NT2/D1 (cell line): ENCODE results near the gene STAU1.

Experiments used
- YY1 ChIP-seq: IDR thresholded peaks from 2 replicates; pipeline ENCODE4 v1.6.1; 2011; ENCODE audit not compliant: insufficient read length, insufficient read depth
- ZNF274 ChIP-seq: IDR thresholded peaks from 2 replicates; pipeline ENCODE4 v1.6.1; 2011; ENCODE audit warnings: mild to moderate bottlenecking, low read depth, low read length

DNA sequence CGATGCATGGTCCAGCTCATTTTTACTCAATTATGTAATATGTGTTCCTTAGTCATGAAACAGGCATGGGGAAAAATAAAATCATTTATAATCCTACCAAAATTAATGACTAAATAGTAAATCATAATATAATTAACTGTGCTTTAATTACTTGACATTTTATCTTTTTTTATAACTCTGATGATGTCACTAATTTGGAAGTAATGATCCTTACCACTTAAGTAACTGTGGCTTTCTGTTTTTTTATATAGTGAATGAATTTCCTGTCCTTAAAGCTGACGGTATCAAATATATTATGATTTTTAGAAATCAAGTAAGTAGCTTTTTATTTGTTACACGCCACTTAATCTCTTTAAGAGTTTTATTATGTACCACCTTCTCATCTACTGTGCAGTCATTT is 109.8 kb downstream of the STAU1 start:
- TF ChIP-seq YY1 (no peak), ZNF274 (no peak)
